HCT116 (cell line): ENCODE results near the gene SDR42E2. TPM values are rescaled to one million over a fixed set of nuclear protein-coding genes. Genes with fewer than 3 reads are reported as not detected.
"Not testable (repeated sequence)": the region's sequence is repeated elsewhere in the genome, so short reads cannot be mapped to it uniquely, and the experiment has no call there.

Experiments
- ATAC-seq: fragments of 200-7000 bp; cut with Tn5 transposase; 2 replicates; pipeline ENCODE4 v1.9.1; 2020; ENCODE audit warnings: mild to moderate bottlenecking, moderate library complexity
- BruUV-seq: library from RNA; stranded (reverse); fragments of 400-500 nt; replicated peaks from 2 replicates; lab custom pipeline; 2021; lab: Mats Ljungman, UMichigan
- CTCF ChIA-PET: fragments of 300-600 bp; sonication (Branson Sonifier 250); formaldehyde crosslinking; loops from one replicate; lab custom pipeline; 2021; ENCODE audit warnings: antibody characterized with exemption; lab: Charles Lee
- POLR2A ChIA-PET: fragments of 300-600, 350-600 bp; sonication (Branson Sonifier 250); formaldehyde crosslinking; loops from one replicate; lab custom pipeline; 2021; ENCODE audit warnings: antibody characterized with exemption; lab: Charles Lee
- RAD21 ChIA-PET, 2 experiments: fragments of 300-600 bp; sonication (Branson Sonifier 250); formaldehyde crosslinking; loops; one replicate each; lab custom pipeline; 2023; ENCODE audit warnings: low total read pairs in 2 of 2; ENCODE audit not compliant: uncharacterized antibody in 2 of 2, unreplicated experiment in 2 of 2, low non-redundant PET in 1 of 2; lab: Charles Lee
- DNase-seq: peaks from one replicate; pipeline ENCODE4 v3.0.0-alpha.2; 2010; ENCODE audit warnings: low read depth, low spot score
- H2AFZ ChIP-seq: fragments of 200-600 bp; shearing (Covaris generic), sonication (generic); 2 replicates; pipeline ENCODE4 v1.6.1; 2017; ENCODE audit warnings: low read depth, mixed run types, mixed read lengths, antibody characterized with exemption, low read length; ENCODE audit not compliant: poor library complexity, severe bottlenecking
- H3K27ac ChIP-seq: 2 replicates; pipeline ENCODE4 v1.5.1; 2012; ENCODE audit warnings: low read depth, low read length
- H3K27me3 ChIP-seq: fragments of 200-600 bp; sonication (generic); 2 replicates; pipeline ENCODE4 v1.6.1; 2016; ENCODE audit warnings: mixed run types, low read length, mixed read lengths; ENCODE audit not compliant: insufficient read depth
- H3K36me3 ChIP-seq, 2 experiments: fragments of 200-500 bp in 1 of 2; fragments of 200-600 bp in 1 of 2; sonication (Bioruptor generic) in 1 of 2; sonication (generic) in 1 of 2; 2 replicates each; pipeline versions ENCODE4 v1.5.1 to v1.6.1; 2014 to 2016; ENCODE audit warnings: low read length in 2 of 2, inconsistent platforms in 1 of 2, mixed read lengths in 1 of 2, mixed run types in 1 of 2; ENCODE audit not compliant: insufficient read depth in 2 of 2, control insufficient read depth in 1 of 2
- H3K4me1 ChIP-seq, 2 experiments: fragments of 200-600 bp in 1 of 2; sonication (generic) in 1 of 2; 2 replicates each; pipeline versions ENCODE4 v1.5.1 to v1.6.1; 2012 to 2017; ENCODE audit warnings: low read length in 2 of 2, inconsistent platforms in 1 of 2, mild to moderate bottlenecking in 1 of 2, mixed read lengths in 1 of 2, mixed run types in 1 of 2, moderate library complexity in 1 of 2; ENCODE audit not compliant: insufficient read depth in 2 of 2, control insufficient read depth in 1 of 2
- H3K4me2 ChIP-seq: fragments of 200-600 bp; sonication (generic); 2 replicates; pipeline ENCODE4 v1.6.1; 2017; ENCODE audit warnings: mixed run types, low read length, mixed read lengths
- H3K4me3 ChIP-seq, 2 experiments: fragments of 200-600 bp in 1 of 2; sonication (generic) in 1 of 2; replicated peaks in 1 of 2; 2 replicates each; pipeline ENCODE4 v1.5.1; 2011 to 2016; ENCODE audit warnings: low read length in 2 of 2, control low read depth in 1 of 2, low read depth in 1 of 2, mild to moderate bottlenecking in 1 of 2, mixed read lengths in 1 of 2, mixed run types in 1 of 2
- H3K79me2 ChIP-seq: fragments of 200-600 bp; sonication (generic); 2 replicates; pipeline ENCODE4 v1.6.1; 2017; ENCODE audit warnings: mild to moderate bottlenecking, mixed run types, low read length, moderate library complexity, mixed read lengths; ENCODE audit not compliant: insufficient read depth
- H3K9ac ChIP-seq: fragments of 200-600 bp; sonication (generic); 2 replicates; pipeline ENCODE4 v1.6.1; 2016; ENCODE audit warnings: low read length, mixed read lengths
- H3K9me2 ChIP-seq: fragments of 200-600 bp; sonication (generic), shearing (Covaris generic); 2 replicates; pipeline ENCODE4 v1.6.1; 2017; ENCODE audit warnings: mixed run types, mild to moderate bottlenecking, moderate library complexity; ENCODE audit not compliant: insufficient read depth
- H3K9me3 ChIP-seq, 2 experiments: fragments of 200-500 bp in 1 of 2; fragments of 200-600 bp in 1 of 2; sonication (Bioruptor generic) in 1 of 2; sonication (generic) in 1 of 2; 2 replicates each; pipeline ENCODE4 v1.6.1; 2014 to 2017; ENCODE audit warnings: low read length in 2 of 2, mixed read lengths in 2 of 2, inconsistent platforms in 1 of 2, low read depth in 1 of 2, mild to moderate bottlenecking in 1 of 2, mixed run types in 1 of 2, moderate library complexity in 1 of 2; ENCODE audit not compliant: control insufficient read depth in 1 of 2, insufficient read depth in 1 of 2
- H4K20me1 ChIP-seq: fragments of 200-600 bp; sonication (generic), shearing (Covaris generic); 2 replicates; pipeline ENCODE4 v1.6.1; 2017; ENCODE audit warnings: mixed run types, mild to moderate bottlenecking, moderate library complexity; ENCODE audit not compliant: insufficient read depth
- CEBPB ChIP-seq: IDR thresholded peaks from 2 replicates; pipeline ENCODE4 v1.6.1; 2012; ENCODE audit warnings: low read depth
- ELF1 ChIP-seq: IDR thresholded peaks from 2 replicates; pipeline ENCODE4 v1.6.1; 2012; ENCODE audit warnings: low read depth, borderline replicate concordance
- EZH2phosphoT487 ChIP-seq: fragments of 200-600 bp; IDR thresholded peaks from 2 replicates; pipeline ENCODE4 v1.6.1; 2018; ENCODE audit warnings: antibody characterized with exemption, borderline replicate concordance
- SIN3A ChIP-seq: IDR thresholded peaks from 2 replicates; pipeline ENCODE4 v1.6.1; 2012; ENCODE audit warnings: low read depth
- intact Hi-C: fragments of 100-400 bp; cut with micrococcal nuclease; formaldehyde crosslinking; loops from 2 replicates; pipeline ENCODE4 v1.10.0; 2022
- total RNA-seq: library from RNA; stranded (reverse); gene quantifications from one replicate; pipeline ENCODE4 v1.2.1, GENCODE V29; 2021; ENCODE audit not compliant: unreplicated experiment
- TF ChIP-seq, protein P1 (sequence below), 3 experiments: fragments of 200-600 bp in 1 of 3; sonication (generic) in 1 of 3; IDR thresholded peaks in 2 of 3; conservative IDR thresholded peaks in 1 of 3; 2 replicates each; pipeline ENCODE4 v1.5.1; 2012 to 2017; ENCODE audit warnings: low read depth in 2 of 3, low read length in 2 of 3, antibody characterized with exemption in 1 of 3, borderline replicate concordance in 1 of 3, control low read depth in 1 of 3, mild to moderate bottlenecking in 1 of 3, mixed read lengths in 1 of 3, mixed run types in 1 of 3, moderate library complexity in 1 of 3; ENCODE audit not compliant: insufficient read depth in 1 of 3

Gene SDR42E2
- total RNA-seq, 1 experiment from 2014 or later: 0.27 TPM

DNA sequence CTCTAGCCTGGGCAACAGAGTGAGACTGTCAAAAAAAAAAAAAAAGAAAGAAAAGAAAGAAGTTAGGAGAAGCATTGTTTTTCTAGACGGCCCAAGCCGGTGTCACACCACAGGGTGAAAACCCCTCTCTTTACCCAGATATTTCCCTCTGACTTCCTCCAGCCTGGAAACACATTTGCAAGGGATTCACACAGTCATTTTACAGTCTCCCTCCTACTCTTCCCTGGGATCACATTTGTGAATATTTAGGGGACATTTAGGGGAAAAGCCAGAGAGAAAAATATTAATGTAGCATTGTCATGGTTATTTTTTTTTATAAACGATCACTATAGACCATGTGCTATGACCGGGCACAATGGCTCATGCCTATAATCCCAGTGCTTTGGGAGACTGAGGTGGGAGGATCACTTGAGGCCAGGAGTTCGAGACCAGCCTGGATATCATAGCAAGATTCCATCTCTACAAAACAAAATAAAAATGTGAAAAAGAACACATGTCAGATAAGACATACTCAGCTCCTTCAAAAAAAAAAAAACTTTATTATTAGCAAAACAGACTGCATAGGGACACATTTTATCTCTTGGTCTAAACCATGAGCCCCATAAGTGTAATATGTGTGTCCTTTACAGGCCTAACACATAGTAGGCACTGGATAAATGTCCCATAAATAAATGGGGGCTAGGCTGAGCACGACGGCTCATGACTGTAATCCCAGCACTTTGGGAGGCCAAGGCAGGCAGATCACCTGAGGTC, 10.9 kb upstream of the SDR42E2 start (continued):
- TF ChIP-seq EZH2phosphoT487: no peak

DNA sequence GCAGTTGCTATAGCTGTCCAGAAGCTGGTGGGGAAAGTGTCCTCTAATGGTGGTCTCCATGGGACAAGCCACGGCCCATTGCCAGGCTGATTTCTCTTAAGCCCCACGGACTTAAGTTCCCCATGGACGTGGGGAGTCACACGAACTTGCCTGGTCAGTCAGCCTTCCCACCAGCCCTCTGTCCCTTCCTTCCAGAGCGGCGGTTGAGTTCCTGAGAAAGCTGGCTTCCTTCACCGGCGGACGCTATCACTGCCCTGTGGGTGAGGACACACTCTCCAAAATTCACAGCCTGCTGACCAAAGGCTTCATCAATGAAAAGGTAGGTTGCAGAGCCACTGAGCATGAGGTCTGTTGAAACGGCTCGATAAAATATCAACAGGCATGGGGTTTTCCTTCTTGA, 10.0 kb upstream of the SDR42E2 start:
- H3K27me3 ChIP-seq: no peaks in the 10 kb centered on the region
- no peaks in the 10 kb centered on the region for H3K36me3 ChIP-seq
- BruUV-seq: no TSS peak
- H3K9ac ChIP-seq: no peak overlapping the region
- H3K9me3 ChIP-seq: no peaks in the 10 kb centered on the region
- TF ChIP-seq SIN3A: no peak
- TF ChIP-seq ELF1: no peak
- TF ChIP-seq CEBPB: no peak
- TF ChIP-seq, protein P1, sequence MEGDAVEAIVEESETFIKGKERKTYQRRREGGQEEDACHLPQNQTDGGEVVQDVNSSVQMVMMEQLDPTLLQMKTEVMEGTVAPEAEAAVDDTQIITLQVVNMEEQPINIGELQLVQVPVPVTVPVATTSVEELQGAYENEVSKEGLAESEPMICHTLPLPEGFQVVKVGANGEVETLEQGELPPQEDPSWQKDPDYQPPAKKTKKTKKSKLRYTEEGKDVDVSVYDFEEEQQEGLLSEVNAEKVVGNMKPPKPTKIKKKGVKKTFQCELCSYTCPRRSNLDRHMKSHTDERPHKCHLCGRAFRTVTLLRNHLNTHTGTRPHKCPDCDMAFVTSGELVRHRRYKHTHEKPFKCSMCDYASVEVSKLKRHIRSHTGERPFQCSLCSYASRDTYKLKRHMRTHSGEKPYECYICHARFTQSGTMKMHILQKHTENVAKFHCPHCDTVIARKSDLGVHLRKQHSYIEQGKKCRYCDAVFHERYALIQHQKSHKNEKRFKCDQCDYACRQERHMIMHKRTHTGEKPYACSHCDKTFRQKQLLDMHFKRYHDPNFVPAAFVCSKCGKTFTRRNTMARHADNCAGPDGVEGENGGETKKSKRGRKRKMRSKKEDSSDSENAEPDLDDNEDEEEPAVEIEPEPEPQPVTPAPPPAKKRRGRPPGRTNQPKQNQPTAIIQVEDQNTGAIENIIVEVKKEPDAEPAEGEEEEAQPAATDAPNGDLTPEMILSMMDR (IDR thresholded peaks at IDR 0.05 in 2 of 3, conservative IDR thresholded peaks at IDR 0.05 in 1 of 3; ENCODE audit: borderline replicate concordance in 1 of 3, insufficient read depth in 1 of 3, low read depth in 2 of 3, low read length in 2 of 3): no peak
- CTCF ChIA-PET: no interaction called here
- intact Hi-C loops: no loop called here
- no peak overlapping the region for H2AFZ ChIP-seq
- no peak for ATAC-seq
- H3K27ac ChIP-seq: no peak overlapping the region
- RAD21 ChIA-PET: no interaction called here
- no peak overlapping the region for H3K4me2 ChIP-seq
- H3K79me2 ChIP-seq: no peaks in the 10 kb centered on the region
- H3K4me3 ChIP-seq: no peak overlapping the region
- no peak for DNase-seq
- no peaks in the 10 kb centered on the region for H4K20me1 ChIP-seq
- no peaks in the 10 kb centered on the region for H3K4me1 ChIP-seq
- no peaks in the 10 kb centered on the region for H3K9me2 ChIP-seq
- POLR2A ChIA-PET: no interaction called here

DNA sequence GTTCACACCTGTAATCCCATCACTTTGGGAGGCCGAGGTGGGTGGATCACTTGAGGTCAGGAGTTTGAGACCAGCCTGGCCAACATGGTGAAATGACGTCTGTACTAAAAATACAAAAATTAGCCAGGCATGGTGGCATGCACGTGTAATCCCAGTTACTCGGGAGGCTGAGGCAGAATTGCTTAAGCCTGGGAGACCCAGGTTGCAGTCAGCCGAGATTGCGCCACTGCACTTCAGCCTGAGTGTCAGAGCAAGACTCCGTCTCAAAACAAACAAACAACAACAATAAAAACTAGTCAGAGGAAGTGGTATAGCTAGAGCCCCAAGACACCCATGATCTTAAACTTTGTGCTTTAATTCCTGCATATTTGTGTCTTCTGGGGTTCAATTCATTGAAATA, 9.2 kb upstream of the SDR42E2 start:
- RAD21 ChIA-PET, POLR2A ChIA-PET, H3K4me3 ChIP-seq, H3K27ac ChIP-seq, H2AFZ ChIP-seq, intact Hi-C loops, H3K27me3 ChIP-seq, H3K79me2 ChIP-seq, ATAC-seq, H3K4me1 ChIP-seq, H3K9me3 ChIP-seq, H4K20me1 ChIP-seq, H3K36me3 ChIP-seq, H3K9me2 ChIP-seq, H3K9ac ChIP-seq, H3K4me2 ChIP-seq, BruUV-seq, DNase-seq: not testable (repeated sequence)
- CTCF ChIA-PET: interaction anchor here (1.7 kb wide), 1 partner anchor 12 kb away, joined by 5 read pairs; no protein-coding TSS in a partner anchor
